HEK293 (cell line): ENCODE measurements around the gene TKT.

ENCODE experiments used
- ATF2 ChIP-seq: fragments of 450-650 bp; formaldehyde crosslinking; IDR thresholded peaks from 2 replicates; pipeline ENCODE4 v1.5.1; 2016; ENCODE audit warnings: missing biosample characterization, missing genetic modification characterization, low read depth
- CTCF ChIP-seq: fragments of 450-650 bp; formaldehyde crosslinking; IDR thresholded peaks from 2 replicates; pipeline ENCODE4 v1.5.1; 2016; ENCODE audit warnings: missing biosample characterization, missing genetic modification characterization
- MEIS1 ChIP-seq: sonication (generic); formaldehyde crosslinking; IDR thresholded peaks from 2 replicates; pipeline ENCODE4 v1.8.1; 2022; ENCODE audit warnings: missing genetic modification reagents, mild to moderate bottlenecking, borderline replicate concordance
- PBX3 ChIP-seq: sonication (generic); formaldehyde crosslinking; IDR thresholded peaks from 2 replicates; pipeline ENCODE4 v1.8.1; 2022; ENCODE audit warnings: mild to moderate bottlenecking, moderate library complexity, missing genetic modification reagents
- ZBTB49 ChIP-seq: fragments of 450-650 bp; formaldehyde crosslinking; IDR thresholded peaks from 2 replicates; pipeline ENCODE4 v1.5.1; 2016; ENCODE audit warnings: missing biosample characterization, missing genetic modification characterization, low read depth
- ZNF274 ChIP-seq, 2 experiments: fragments of 200-500 bp in 1 of 2; fragments of 450-650 bp in 1 of 2; sonication (Bioruptor generic) in 1 of 2; formaldehyde crosslinking in 1 of 2; IDR thresholded peaks; 2 replicates each; pipeline versions ENCODE4 v1.5.1 to v1.6.1; 2014 to 2016; ENCODE audit warnings: borderline replicate concordance in 1 of 2, inconsistent platforms in 1 of 2, low read length in 1 of 2, missing biosample characterization in 1 of 2, missing genetic modification characterization in 1 of 2

DNA sequence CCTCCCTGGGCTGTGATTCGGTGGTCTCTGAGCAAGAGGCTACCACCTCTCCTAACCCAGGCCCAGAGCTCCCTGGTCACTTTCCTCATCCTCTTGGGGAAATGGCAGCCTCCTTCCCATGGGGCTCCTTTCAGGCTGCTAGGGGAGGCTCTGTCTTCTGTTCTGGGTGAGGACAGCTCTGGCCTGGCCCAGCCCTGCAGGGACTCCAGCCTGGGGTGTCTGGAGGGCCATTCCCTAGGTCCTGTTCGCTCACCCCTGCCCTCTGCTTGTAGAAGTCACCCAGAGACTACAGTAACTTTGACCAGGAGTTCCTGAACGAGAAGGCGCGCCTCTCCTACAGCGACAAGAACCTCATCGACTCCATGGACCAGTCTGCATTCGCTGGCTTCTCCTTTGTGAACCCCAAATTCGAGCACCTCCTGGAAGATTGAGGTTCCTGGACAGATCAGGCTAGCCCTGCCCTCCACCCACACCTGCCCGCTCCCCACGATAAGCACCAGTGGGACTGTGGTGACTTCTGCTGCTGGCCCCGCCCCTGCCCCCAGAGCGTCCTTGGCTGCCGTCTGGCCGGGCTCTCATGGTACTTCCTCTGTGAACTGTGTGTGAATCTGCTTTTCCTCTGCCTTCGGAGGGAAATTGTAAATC, 63.9 kb downstream of the TKT start:
- TF ChIP-seq ATF2 (tag by site-specific recombination) (no peak), MEIS1 (CRISPR knock-in tag) (no peak), PBX3 (CRISPR knock-in tag) (no peak), ZNF274 (IDR thresholded peaks at IDR 0.05; ENCODE audit: low read length) (no peak), ZNF274 (tag by site-specific recombination; IDR thresholded peaks at IDR 0.05; ENCODE audit: borderline replicate concordance) (no peak), CTCF (tag by site-specific recombination) (no peak), ZBTB49 (no peak)
